ENCODE measurements around the gene ANKRD18A.

The ANKRD18A gene

DNA sequence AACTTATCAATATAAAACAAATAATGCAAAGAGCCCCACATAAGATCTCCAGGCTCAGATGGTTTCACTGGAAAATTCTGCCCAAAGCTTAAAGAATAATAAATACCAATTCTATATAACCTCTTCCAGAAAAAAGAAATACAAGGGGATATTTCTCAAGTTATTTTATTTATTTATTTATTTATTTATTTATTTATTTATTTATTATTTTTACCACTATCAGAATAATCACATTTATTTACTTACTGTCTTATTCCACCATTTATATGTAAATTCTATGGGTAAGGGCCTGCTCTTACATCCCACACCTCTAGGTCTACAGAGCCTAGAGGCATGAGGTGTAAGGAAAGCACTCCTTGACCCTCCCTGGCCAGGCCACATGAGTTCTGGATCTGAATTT lies 91.1 kb downstream of the ANKRD18A start:
- H3K27ac ChIP-seq = no peak overlapping the region
- H3K36me3 ChIP-seq = no peaks in the 10 kb centered on the region
- peaks cover 0 to 11% (median 5%) of the 10 kb centered on the region in 11 experiments; a peak in 9 of 22 replicates for H3K9me3 ChIP-seq (replicated peaks in 1 of 11)
- H3K4me2 ChIP-seq = no peak overlapping the region
- no peaks in the 10 kb centered on the region for H3K4me1 ChIP-seq
- no peak for TF ChIP-seq Cebpa-rat (IDR thresholded peaks at IDR 0.05)
- H4K20me1 ChIP-seq = no peaks in the 10 kb centered on the region
- no peak overlapping the region for H3K4me3 ChIP-seq
- no peak overlapping the region for H3K9ac ChIP-seq
- no peaks in the 10 kb centered on the region for H3K27me3 ChIP-seq

DNA sequence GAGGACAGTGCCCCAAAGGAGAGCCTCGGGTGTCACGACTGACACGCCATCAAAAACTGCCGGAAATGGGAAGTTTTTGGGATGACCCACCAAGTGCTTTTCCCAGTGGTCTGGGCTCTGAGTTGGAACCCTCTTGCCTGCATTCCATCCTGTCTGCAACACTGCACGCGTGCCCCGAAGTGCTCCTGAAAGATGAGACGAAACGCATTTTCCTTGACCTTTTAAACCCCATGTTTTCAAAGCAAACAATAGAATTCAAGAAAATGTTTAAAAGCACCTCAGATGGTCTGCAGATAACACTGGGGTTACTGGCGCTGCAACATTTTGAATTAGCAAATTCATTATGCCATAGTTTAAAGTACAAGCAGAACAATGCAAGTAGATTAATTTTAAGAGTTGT lies 92.9 kb downstream of the ANKRD18A start:
- Histone ChIP-seq H3K9me3 (replicated peaks in 1 of 11) (peaks cover 0 to 11% (median 5%) of the 10 kb centered on the region in 11 experiments; a peak in 9 of 22 replicates), H3K9ac (no peak overlapping the region), H3K27ac (no peak overlapping the region), H4K20me1 (no peaks in the 10 kb centered on the region), H3K27me3 (no peaks in the 10 kb centered on the region), H3K4me3 (no peak overlapping the region), H3K4me1 (no peaks in the 10 kb centered on the region), H3K4me2 (no peak overlapping the region), H3K36me3 (no peaks in the 10 kb centered on the region)
- TF ChIP-seq Cebpa-rat (IDR thresholded peaks at IDR 0.05) = no peak

- H3K9me3 ChIP-seq (replicated peaks in 1 of 11) = peaks cover 0 to 11% (median 5%) of the 10 kb centered on the region in 11 experiments; a peak in 9 of 22 replicates
- H3K36me3 ChIP-seq = no peaks in the 10 kb centered on the region
- no peaks in the 10 kb centered on the region for H3K4me1 ChIP-seq
- H3K27me3 ChIP-seq = no peaks in the 10 kb centered on the region
- no peak overlapping the region for H3K9ac ChIP-seq
- H3K27ac ChIP-seq = no peak overlapping the region
- no peak for TF ChIP-seq Cebpa-rat (IDR thresholded peaks at IDR 0.05)
- H3K4me2 ChIP-seq = no peak overlapping the region
- no peaks in the 10 kb centered on the region for H4K20me1 ChIP-seq
- H3K4me3 ChIP-seq = no peak overlapping the region
Observed at GRCh38 chr9:38526591-38526990, 93.8 kb downstream of the ANKRD18A start.

DNA sequence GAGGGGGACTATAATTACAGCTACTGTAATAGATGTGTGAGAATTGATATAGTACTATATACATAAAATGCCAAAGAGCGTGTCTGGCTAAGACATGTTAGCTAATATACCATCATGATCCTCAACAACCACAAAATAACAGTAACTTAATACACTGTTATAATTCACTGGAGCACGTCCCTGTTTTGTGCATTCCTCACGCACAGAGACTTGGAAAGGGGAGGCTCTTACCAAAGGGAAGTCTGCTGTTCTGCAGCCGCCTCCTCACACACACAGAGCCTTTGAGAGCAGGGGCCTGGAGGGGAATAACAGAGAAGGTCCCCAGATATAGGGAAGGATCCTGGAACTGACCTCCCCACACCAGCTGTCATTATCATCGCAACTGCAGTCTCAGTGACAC lies 97.3 kb downstream of the ANKRD18A start:
- no peaks in the 10 kb centered on the region for H3K36me3 ChIP-seq
- no peak overlapping the region for H3K4me3 ChIP-seq
- peaks cover 0 to 5% (median 0%) of the 10 kb centered on the region in 11 experiments; a peak in 2 of 22 replicates for H3K9me3 ChIP-seq (replicated peaks in 1 of 11)
- no peak overlapping the region for H3K9ac ChIP-seq
- no peak for TF ChIP-seq Cebpa-rat (IDR thresholded peaks at IDR 0.05)
- no peak overlapping the region for H3K4me2 ChIP-seq
- H3K27ac ChIP-seq = no peak overlapping the region
- H3K4me1 ChIP-seq = no peaks in the 10 kb centered on the region
- no peaks in the 10 kb centered on the region; a peak in 2 of 22 replicates for H4K20me1 ChIP-seq
- no peaks in the 10 kb centered on the region for H3K27me3 ChIP-seq

GRCh38 chr9:38521762-38522161 lies 98.6 kb downstream of the ANKRD18A start:
- Histone ChIP-seq H3K9me3 (replicated peaks in 1 of 11) (peaks cover 0 to 2% (median 0%) of the 10 kb centered on the region in 11 experiments; a peak in 2 of 22 replicates), H3K4me2 (no peak overlapping the region), H3K4me3 (no peak overlapping the region), H3K27ac (no peak overlapping the region), H3K27me3 (no peaks in the 10 kb centered on the region), H3K4me1 (no peaks in the 10 kb centered on the region), H3K36me3 (no peaks in the 10 kb centered on the region), H4K20me1 (no peaks in the 10 kb centered on the region; a peak in 2 of 22 replicates), H3K9ac (no peak overlapping the region)
- TF ChIP-seq Cebpa-rat (IDR thresholded peaks at IDR 0.05) = no peak

Measured in BLaER1 treated with 17β-estradiol and CSF1 and Interleukin-3, amounts not matched to agents 10 nM and 100 nM (cell line).